ENCODE measurements around the gene KLHL29.
"Not testable (repeated sequence)": the region's sequence is repeated elsewhere in the genome, so short reads cannot be mapped to it uniquely, and the experiment has no call there.

KLHL29 gene

GRCh38 chr2:23703037-23703582 lies 318.1 kb downstream of the KLHL29 start:
- no peak for DNase-seq

- no peak for DNase-seq
These were observed 318.8 kb downstream of the KLHL29 start for GRCh38 chr2:23703583-23704385.

GRCh38 chr2:23705771-23706612 lies 321.0 kb downstream of the KLHL29 start:
- no peak for DNase-seq

GRCh38 chr2:23706613-23707078 lies 321.7 kb downstream of the KLHL29 start:
- DNase-seq, result no peak

GRCh38 chr2:23707096-23707495 lies 322.1 kb downstream of the KLHL29 start:
- DNase-seq, result no peak

- DNase-seq, result no peak
These were observed 323.8 kb downstream of the KLHL29 start for GRCh38 chr2:23708771-23709170.

- no peak for DNase-seq
These were observed 324.3 kb downstream of the KLHL29 start for GRCh38 chr2:23709311-23709710.

- no peak for DNase-seq
These were observed 327.2 kb downstream of the KLHL29 start for GRCh38 chr2:23711979-23712755.

- DNase-seq, result no peak
These were observed 327.8 kb downstream of the KLHL29 start for GRCh38 chr2:23712756-23713151.

- DNase-seq, result no peak
These were observed 328.4 kb downstream of the KLHL29 start for GRCh38 chr2:23713351-23713750.

GRCh38 chr2:23718931-23719700 lies 334.1 kb downstream of the KLHL29 start:
- DNase-seq, result no peak

- no peak for DNase-seq
These were observed 334.7 kb downstream of the KLHL29 start for GRCh38 chr2:23719716-23720115.

GRCh38 chr2:23720705-23721453 lies 335.9 kb downstream of the KLHL29 start:
- no peak for DNase-seq

- DNase-seq, result no peak
These were observed 336.5 kb downstream of the KLHL29 start for GRCh38 chr2:23721454-23721826.

GRCh38 chr2:23722255-23722654 lies 337.3 kb downstream of the KLHL29 start:
- no peak for DNase-seq

GRCh38 chr2:23723029-23723428 lies 338.1 kb downstream of the KLHL29 start:
- not testable (repeated sequence) for DNase-seq

- DNase-seq, result no peak
These were observed 349.4 kb downstream of the KLHL29 start for GRCh38 chr2:23734416-23734815.

- DNase-seq, result not testable (repeated sequence)
These were observed 351.8 kb downstream of the KLHL29 start for GRCh38 chr2:23736783-23737182.

GRCh38 chr2:23745068-23745725 lies 360.2 kb downstream of the KLHL29 start:
- no peak for DNase-seq

GRCh38 chr2:23745726-23746105 lies 360.7 kb downstream of the KLHL29 start:
- no peak for DNase-seq
